PC-9 (cell line): ENCODE results near the gene TLDC2. TPM values are rescaled to one million over a fixed set of nuclear protein-coding genes. Genes with fewer than 3 reads are reported as not detected.

Source experiments
- BruUV-seq: library from RNA; stranded (reverse); fragments of 400-500 nt; replicated peaks from 2 replicates; lab custom pipeline; 2021; lab: Mats Ljungman, UMichigan
- CTCF ChIA-PET: fragments of 300-600 bp; sonication (Branson Sonifier 250); formaldehyde crosslinking; loops from one replicate; lab custom pipeline; 2022; ENCODE audit warnings: antibody characterized with exemption; lab: Charles Lee
- POLR2A ChIA-PET: fragments of 300-600 bp; sonication (Branson Sonifier 250); formaldehyde crosslinking; loops from one replicate; lab custom pipeline; 2022; ENCODE audit warnings: antibody characterized with exemption; ENCODE audit not compliant: unreplicated experiment; lab: Charles Lee
- DNase-seq, 2 experiments: peaks; one replicate each; pipeline versions ENCODE4 v3.0.0 to v3.0.0-alpha.2; 2015 to 2022; ENCODE audit warnings: mixed read lengths in 1 of 2
- H2AFZ ChIP-seq: fragments of 200-600 bp; sonication (generic); 2 replicates; pipeline ENCODE4 v1.8.1; 2017; ENCODE audit warnings: antibody characterized with exemption
- H3F3A ChIP-seq: fragments of 200-600 bp; sonication (generic); 2 replicates; pipeline ENCODE4 v1.8.1; 2017; ENCODE audit warnings: antibody characterized with exemption, mild to moderate bottlenecking, low read depth; ENCODE audit not compliant: insufficient read depth
- H3K27ac ChIP-seq: fragments of 200-600 bp; sonication (generic); 2 replicates; pipeline ENCODE4 v1.6.1; 2016; ENCODE audit warnings: mixed run types
- H3K27me3 ChIP-seq: fragments of 200-600 bp; sonication (generic); 2 replicates; pipeline ENCODE4 v1.6.1; 2016; ENCODE audit warnings: low read depth, mixed run types; ENCODE audit not compliant: insufficient read depth
- H3K36me3 ChIP-seq: fragments of 200-600 bp; sonication (generic); 2 replicates; pipeline ENCODE4 v1.6.1; 2016; ENCODE audit warnings: low read depth, mixed run types
- H3K4me1 ChIP-seq: fragments of 200-600 bp; sonication (generic); replicated peaks from 2 replicates; pipeline ENCODE4 v1.6.1; 2016; ENCODE audit warnings: mixed run types; ENCODE audit not compliant: insufficient read depth
- H3K4me2 ChIP-seq: fragments of 200-600 bp; sonication (generic); 2 replicates; pipeline ENCODE4 v1.6.1; 2017; ENCODE audit warnings: mixed run types
- H3K4me3 ChIP-seq: fragments of 200-600 bp; sonication (generic); 2 replicates; pipeline ENCODE4 v1.6.1; 2016; ENCODE audit warnings: mixed run types
- H3K79me2 ChIP-seq: fragments of 200-600 bp; sonication (generic); 2 replicates; pipeline ENCODE4 v1.6.1; 2017; ENCODE audit warnings: low read depth, mixed run types
- H3K9me2 ChIP-seq: fragments of 200-600 bp; sonication (generic); 2 replicates; pipeline ENCODE4 v1.8.1; 2017; ENCODE audit warnings: mild to moderate bottlenecking; ENCODE audit not compliant: insufficient read depth
- H3K9me3 ChIP-seq: fragments of 200-600 bp; sonication (generic); 2 replicates; pipeline ENCODE4 v1.8.1; 2016; ENCODE audit warnings: low read depth; ENCODE audit not compliant: insufficient read depth
- H4K20me1 ChIP-seq: fragments of 200-600 bp; sonication (generic); 2 replicates; pipeline ENCODE4 v1.8.1; 2017; ENCODE audit not compliant: insufficient read depth
- CTCF ChIP-seq: fragments of 200-600 bp; sonication (generic); conservative IDR thresholded peaks from 2 replicates; pipeline ENCODE4 v1.6.1; 2017; ENCODE audit warnings: mixed run types, antibody characterized with exemption, mild to moderate bottlenecking, moderate library complexity
- EZH2 ChIP-seq: fragments of 200-600 bp; sonication (generic); IDR thresholded peaks from 2 replicates; pipeline ENCODE4 v1.8.0; 2017; ENCODE audit warnings: antibody characterized with exemption, low read depth
- intact Hi-C: fragments of 100-400 bp; cut with micrococcal nuclease; formaldehyde crosslinking; loops from one replicate; pipeline ENCODE4 v1.10.0; 2022; ENCODE audit not compliant: unreplicated experiment
- total RNA-seq: library from RNA; stranded (reverse); gene quantifications from 2 replicates; pipeline ENCODE4 v1.2.3, GENCODE V29; 2021

TLDC2 gene
- total RNA-seq, 1 experiment from 2014 or later, result not detected

GRCh38 chr20:36876473-36876833 lies 515 bp downstream of the TLDC2 start:
- Histone ChIP-seq H3K27ac (no peak overlapping the region), H3K27me3 (no peaks in the 10 kb centered on the region), H3K79me2 (no peaks in the 10 kb centered on the region), H3K36me3 (no peaks in the 10 kb centered on the region), H2AFZ (no peak overlapping the region), H3K4me1 (no peaks in the 10 kb centered on the region), H3K4me2 (no peak overlapping the region), H3K9me2 (no peaks in the 10 kb centered on the region), H3K4me3 (no peak overlapping the region), H3K9me3 (no peaks in the 10 kb centered on the region), H3F3A (no peaks in the 10 kb centered on the region), H4K20me1 (no peaks in the 10 kb centered on the region)
- no peak for DNase-seq
- CTCF ChIA-PET, result interaction anchor here (0.6 kb wide), 1 partner anchor 72 kb away, joined by 5 read pairs; no protein-coding TSS in a partner anchor
- intact Hi-C loops, result no loop called here
- no peak for TF ChIP-seq EZH2
- no peak for TF ChIP-seq CTCF
- no TSS peak for BruUV-seq
- POLR2A ChIA-PET, result no interaction called here

DNA sequence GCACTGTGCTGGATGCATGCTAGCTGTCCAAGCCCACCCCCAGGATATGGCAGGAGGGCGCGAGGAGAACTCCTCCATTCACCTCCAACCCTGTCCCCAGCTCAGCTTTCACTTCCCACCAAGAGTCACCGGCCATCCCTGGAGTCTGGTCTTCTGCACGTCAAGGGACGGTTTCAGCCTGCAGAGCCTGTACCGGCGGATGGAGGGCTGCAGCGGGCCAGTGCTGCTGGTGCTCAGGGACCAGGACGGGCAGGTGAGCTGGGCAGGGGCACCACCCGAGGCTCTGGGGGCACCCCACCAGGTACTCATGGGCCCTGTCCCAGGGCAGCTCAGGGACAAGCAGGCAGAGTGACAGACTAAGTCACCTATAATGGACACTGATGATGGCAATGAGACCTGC lies 3.0 kb downstream of the TLDC2 start:
- no peaks in the 10 kb centered on the region for H3K9me3 ChIP-seq
- POLR2A ChIA-PET, result no interaction called here
- no peaks in the 10 kb centered on the region; the same call in 1 of the 2 replicates for H3K4me1 ChIP-seq
- no peaks in the 10 kb centered on the region for H4K20me1 ChIP-seq
- H3K36me3 ChIP-seq, result no peaks in the 10 kb centered on the region
- no peak overlapping the region for H3K27ac ChIP-seq
- no peaks in the 10 kb centered on the region for H3K79me2 ChIP-seq
- TF ChIP-seq EZH2 (no peak), CTCF (no peak)
- BruUV-seq, result no TSS peak
- intact Hi-C loops, result no loop called here
- no peaks in the 10 kb centered on the region for H3K9me2 ChIP-seq
- no peak overlapping the region for H2AFZ ChIP-seq
- H3K4me2 ChIP-seq, result no peak overlapping the region
- CTCF ChIA-PET, result no interaction called here
- no peak overlapping the region for H3K4me3 ChIP-seq
- no peaks in the 10 kb centered on the region for H3K27me3 ChIP-seq
- DNase-seq, result no peak
- H3F3A ChIP-seq, result no peaks in the 10 kb centered on the region

DNA sequence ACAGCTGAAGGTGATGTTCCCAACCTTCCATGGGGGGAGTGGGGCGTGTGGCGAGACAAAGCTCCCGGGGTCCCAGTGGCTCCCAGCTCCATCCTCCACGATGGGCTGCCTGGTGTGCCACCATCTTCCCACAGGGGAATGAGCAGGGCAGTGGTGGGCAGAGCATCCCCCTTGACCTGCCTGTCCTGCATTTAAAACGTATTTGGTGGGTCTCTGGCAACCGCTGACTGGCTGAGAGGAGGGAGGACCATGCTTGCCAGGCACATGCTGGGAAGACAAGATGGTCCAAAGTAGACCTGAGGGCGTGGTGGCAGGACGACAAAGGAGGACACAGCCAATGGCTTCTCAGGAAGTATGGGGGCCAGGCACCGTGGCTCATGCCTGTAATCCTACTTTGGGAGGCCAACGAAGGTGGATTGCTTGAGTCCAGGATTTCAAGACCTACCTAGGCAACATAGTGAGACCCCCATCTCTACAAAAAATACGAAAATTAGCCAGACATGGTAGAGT lies 4.9 kb downstream of the TLDC2 start:
- intact Hi-C loops, result loop anchor here (10.0 kb wide), 1 partner anchor 376 kb away; no protein-coding TSS in a partner anchor
- no peaks in the 10 kb centered on the region; the same call in 1 of the 2 replicates for H3K4me1 ChIP-seq
- H3K36me3 ChIP-seq, result no peaks in the 10 kb centered on the region
- no TSS peak for BruUV-seq
- H3K27me3 ChIP-seq, result no peaks in the 10 kb centered on the region
- H3K9me2 ChIP-seq, result no peaks in the 10 kb centered on the region
- CTCF ChIA-PET, result no interaction called here
- no peak for TF ChIP-seq EZH2
- no peak for TF ChIP-seq CTCF
- DNase-seq, result no peak
- POLR2A ChIA-PET, result no interaction called here
- no peaks in the 10 kb centered on the region for H3K79me2 ChIP-seq
- H3K4me2 ChIP-seq, result no peak overlapping the region
- H3K4me3 ChIP-seq, result no peak overlapping the region
- H3K9me3 ChIP-seq, result no peaks in the 10 kb centered on the region
- no peaks in the 10 kb centered on the region for H4K20me1 ChIP-seq
- H3F3A ChIP-seq, result no peaks in the 10 kb centered on the region
- H2AFZ ChIP-seq, result no peak overlapping the region
- no peak overlapping the region for H3K27ac ChIP-seq
